Nephron progenitor cell (in vitro differentiated cells): ENCODE measurements around the gene LDHB.
"Not testable (repeated sequence)": the region's sequence is repeated elsewhere in the genome, so short reads cannot be mapped to it uniquely, and the experiment has no call there.

ENCODE experiments used
- DNase-seq: peaks from one replicate; pipeline ENCODE4 v3.0.0; 2021
- H3K27ac Mint-ChIP-seq: 2 replicates; pipeline ENCODE4 v1.8.0; 2021; ENCODE audit warnings: mild to moderate bottlenecking, moderate library complexity, mixed read lengths
- H3K27me3 Mint-ChIP-seq: 2 replicates; pipeline ENCODE4 v1.8.0; 2021; ENCODE audit warnings: mild to moderate bottlenecking, low read depth, mixed read lengths; ENCODE audit not compliant: poor library complexity
- H3K36me3 Mint-ChIP-seq: 2 replicates; pipeline ENCODE4 v1.8.0; 2021; ENCODE audit warnings: low read depth, mixed read lengths
- H3K4me1 Mint-ChIP-seq: 2 replicates; pipeline ENCODE4 v1.8.0; 2021; ENCODE audit warnings: mixed read lengths
- H3K4me3 Mint-ChIP-seq: 2 replicates; pipeline ENCODE4 v1.8.0; 2021; ENCODE audit warnings: mild to moderate bottlenecking, moderate library complexity, mixed read lengths
- H3K9me3 Mint-ChIP-seq: 2 replicates; pipeline ENCODE4 v1.8.0; 2021; ENCODE audit warnings: mild to moderate bottlenecking, moderate library complexity, mixed read lengths
- TF ChIP-seq, protein P1 (sequence below): fragments of 200-600 bp; sonication (generic); IDR thresholded peaks from 2 replicates; pipeline ENCODE4 v1.5.0; 2021; ENCODE audit warnings: antibody characterized with exemption

Gene LDHB

DNA sequence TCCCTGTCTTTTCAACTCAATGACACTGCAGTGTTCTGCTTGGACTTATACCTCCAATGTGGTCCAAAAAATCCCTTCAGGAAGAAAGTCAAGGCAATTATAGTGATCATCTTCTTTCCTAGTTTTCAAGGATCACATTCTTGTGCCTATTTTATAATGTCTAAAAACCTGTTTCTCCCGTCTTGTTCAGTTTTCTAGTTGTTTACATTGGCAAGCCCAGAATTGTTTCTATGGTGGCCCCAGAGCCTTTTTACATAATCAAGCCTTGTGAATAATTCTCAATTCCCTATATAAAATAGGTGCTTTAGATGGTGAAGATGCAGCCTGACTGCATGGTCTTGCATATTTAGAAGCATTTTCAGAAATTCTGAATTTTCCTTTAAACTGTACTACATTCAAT is 14.5 kb upstream of the LDHB start:
- H3K27ac Mint-ChIP-seq: no peak overlapping the region
- H3K4me3 Mint-ChIP-seq: no peak overlapping the region
- no peaks in the 10 kb centered on the region for H3K27me3 Mint-ChIP-seq
- no peaks in the 10 kb centered on the region for H3K36me3 Mint-ChIP-seq
- H3K9me3 Mint-ChIP-seq: peaks cover 5% of the 10 kb centered on the region
- DNase-seq: no peak
- H3K4me1 Mint-ChIP-seq: peaks cover 7% of the 10 kb centered on the region
- TF ChIP-seq, protein P1, sequence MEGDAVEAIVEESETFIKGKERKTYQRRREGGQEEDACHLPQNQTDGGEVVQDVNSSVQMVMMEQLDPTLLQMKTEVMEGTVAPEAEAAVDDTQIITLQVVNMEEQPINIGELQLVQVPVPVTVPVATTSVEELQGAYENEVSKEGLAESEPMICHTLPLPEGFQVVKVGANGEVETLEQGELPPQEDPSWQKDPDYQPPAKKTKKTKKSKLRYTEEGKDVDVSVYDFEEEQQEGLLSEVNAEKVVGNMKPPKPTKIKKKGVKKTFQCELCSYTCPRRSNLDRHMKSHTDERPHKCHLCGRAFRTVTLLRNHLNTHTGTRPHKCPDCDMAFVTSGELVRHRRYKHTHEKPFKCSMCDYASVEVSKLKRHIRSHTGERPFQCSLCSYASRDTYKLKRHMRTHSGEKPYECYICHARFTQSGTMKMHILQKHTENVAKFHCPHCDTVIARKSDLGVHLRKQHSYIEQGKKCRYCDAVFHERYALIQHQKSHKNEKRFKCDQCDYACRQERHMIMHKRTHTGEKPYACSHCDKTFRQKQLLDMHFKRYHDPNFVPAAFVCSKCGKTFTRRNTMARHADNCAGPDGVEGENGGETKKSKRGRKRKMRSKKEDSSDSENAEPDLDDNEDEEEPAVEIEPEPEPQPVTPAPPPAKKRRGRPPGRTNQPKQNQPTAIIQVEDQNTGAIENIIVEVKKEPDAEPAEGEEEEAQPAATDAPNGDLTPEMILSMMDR: no peak

DNA sequence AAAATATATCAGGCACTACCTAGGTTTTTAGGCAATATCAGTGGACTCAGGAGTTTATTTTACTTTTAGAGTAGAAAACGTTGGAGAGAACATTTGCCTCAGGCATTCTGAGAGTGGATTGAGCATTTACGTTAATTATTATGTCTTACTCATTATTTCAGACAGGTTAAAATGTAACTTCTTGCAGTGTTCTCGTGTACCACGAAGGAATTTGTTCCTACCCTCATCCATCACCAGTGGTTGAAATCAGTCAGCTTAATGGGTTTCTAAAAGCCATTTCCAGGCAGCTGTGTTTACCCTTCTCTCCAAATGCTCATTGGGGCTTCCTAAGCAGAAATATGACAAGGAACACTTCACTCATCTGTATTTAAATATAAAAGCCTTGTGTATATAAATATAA is 9.1 kb upstream of the LDHB start:
- DNase-seq: no peak
- H3K36me3 Mint-ChIP-seq: no peaks in the 10 kb centered on the region
- TF ChIP-seq, protein P1: no peak
- H3K9me3 Mint-ChIP-seq: peaks cover 8% of the 10 kb centered on the region
- no peak overlapping the region for H3K27ac Mint-ChIP-seq
- H3K4me1 Mint-ChIP-seq: peaks cover 20% of the 10 kb centered on the region
- H3K4me3 Mint-ChIP-seq: no peak overlapping the region
- peaks cover 4% of the 10 kb centered on the region for H3K27me3 Mint-ChIP-seq

DNA sequence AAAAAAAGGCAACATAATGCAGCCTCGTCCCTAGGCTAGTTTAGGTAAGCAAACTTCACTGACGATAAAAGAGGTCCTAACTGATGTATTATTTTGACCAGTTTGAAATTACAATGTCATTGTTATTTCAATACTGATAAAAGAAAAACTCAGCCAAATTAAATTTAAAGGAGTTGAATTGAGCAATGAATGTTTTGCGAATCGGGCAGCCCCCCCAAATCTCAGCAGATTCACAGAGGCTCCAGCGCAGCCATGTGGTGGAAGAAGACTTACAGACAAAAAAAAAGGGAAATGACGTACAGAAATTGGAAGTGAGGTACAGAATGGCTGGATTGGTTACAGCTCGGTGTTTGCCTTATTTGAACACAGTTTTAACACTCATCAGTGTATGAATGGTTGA is 8.2 kb upstream of the LDHB start:
- Mint-ChIP-seq H3K4me1 (peaks cover 20% of the 10 kb centered on the region), H3K9me3 (peaks cover 10% of the 10 kb centered on the region), H3K4me3 (no peak overlapping the region), H3K27ac (no peak overlapping the region), H3K36me3 (no peaks in the 10 kb centered on the region), H3K27me3 (peaks cover 4% of the 10 kb centered on the region)
- DNase-seq: no peak
- TF ChIP-seq, protein P1: no peak

DNA sequence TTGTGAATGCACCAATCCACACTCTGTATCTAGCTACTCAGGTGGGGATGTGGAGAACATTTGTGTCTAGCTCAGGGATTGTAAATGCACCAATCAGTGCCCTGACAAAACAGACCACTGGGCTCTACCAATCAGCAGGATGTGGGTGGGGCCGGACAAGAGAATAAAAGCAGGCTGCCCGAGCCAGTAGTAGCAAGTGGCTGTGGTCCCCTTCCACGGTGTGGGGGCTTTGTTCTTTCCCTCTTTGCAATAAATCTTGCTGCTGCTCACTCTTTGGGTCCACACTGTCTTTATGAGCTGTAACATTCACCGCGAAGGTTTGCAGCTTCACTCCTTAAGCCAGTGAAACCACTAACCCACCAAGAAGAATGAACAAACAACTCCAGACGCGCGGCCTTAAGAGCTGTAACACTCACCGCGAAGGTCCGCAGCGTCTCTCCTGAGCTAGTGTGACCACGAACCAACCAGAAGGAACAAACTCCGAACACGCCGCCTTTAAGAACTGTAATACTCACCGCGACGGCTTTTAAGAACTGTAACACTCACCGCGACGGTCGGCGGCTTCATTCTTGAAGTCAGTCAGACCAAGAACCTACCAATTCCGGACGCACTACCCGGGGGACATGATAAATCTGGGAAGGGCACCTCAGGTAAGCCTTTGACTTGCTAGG is 4.6 kb upstream of the LDHB start:
- DNase-seq: no peak
- Mint-ChIP-seq H3K4me1 (peaks cover 15% of the 10 kb centered on the region), H3K9me3 (peaks cover 17% of the 10 kb centered on the region), H3K4me3 (no peak overlapping the region), H3K27me3 (peaks cover 4% of the 10 kb centered on the region), H3K36me3 (no peaks in the 10 kb centered on the region), H3K27ac (no peak overlapping the region)
- TF ChIP-seq, protein P1: no peak

DNA sequence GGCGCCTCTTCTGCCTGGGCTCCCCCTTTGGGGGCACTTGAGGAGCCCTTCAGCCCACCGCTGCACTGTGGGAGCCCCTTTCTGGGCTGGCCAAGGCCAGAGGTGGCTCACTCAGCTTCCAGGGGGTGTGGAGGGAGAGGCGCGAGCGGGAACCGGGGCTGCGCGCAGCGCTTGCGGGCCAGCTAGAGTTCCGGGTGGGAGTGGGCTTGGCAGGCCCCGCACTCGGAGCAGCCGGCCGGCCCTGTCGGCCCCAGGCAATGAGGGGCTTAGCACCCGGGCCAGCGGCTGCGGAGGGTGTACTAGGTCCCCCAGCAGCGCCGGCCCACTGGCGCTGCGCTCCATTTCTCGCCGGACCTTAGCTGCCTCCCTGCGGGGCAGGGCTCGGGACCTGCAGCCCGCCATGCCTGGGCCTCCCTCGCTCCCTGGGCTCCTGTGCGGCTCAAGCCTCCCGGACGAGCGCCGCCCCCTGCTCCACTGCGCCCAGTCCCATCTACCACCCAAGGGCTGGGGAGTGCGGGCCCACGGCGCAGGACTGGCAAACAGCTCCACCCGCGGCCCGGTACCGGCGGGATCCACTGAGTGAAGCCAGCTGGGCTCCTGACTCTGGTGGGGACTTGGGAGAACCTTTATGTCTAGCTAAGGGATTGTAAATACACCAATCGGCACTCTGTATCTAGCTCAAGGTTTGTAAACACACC is 3.9 kb upstream of the LDHB start:
- not testable (repeated sequence) for H3K27me3 Mint-ChIP-seq, DNase-seq, H3K4me1 Mint-ChIP-seq, H3K4me3 Mint-ChIP-seq, H3K36me3 Mint-ChIP-seq, H3K27ac Mint-ChIP-seq
- peaks cover 17% of the 10 kb centered on the region for H3K9me3 Mint-ChIP-seq

DNA sequence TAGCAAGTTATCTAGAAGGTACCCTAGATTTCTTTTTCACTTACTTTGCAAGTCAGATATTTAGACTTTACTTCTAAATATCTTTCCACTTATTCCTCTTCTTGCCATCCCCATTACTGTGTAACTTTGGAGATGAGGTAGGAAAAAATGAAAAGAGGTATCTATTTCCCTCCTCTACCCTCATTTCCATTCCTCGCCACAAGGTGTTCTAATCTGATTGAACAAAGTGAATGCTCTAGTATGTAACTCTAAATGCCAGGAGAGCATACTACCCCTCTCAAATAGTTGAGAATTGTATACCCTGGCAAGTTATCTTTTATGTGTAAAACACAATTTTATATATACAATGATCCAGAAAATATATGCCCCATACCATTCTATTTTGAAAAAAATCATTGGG is 1.7 kb upstream of the LDHB start:
- Mint-ChIP-seq H3K36me3 (peaks cover 11% of the 10 kb centered on the region), H3K4me3 (no peak overlapping the region), H3K27ac (no peak overlapping the region), H3K4me1 (peaks cover 20% of the 10 kb centered on the region), H3K27me3 (no peaks in the 10 kb centered on the region), H3K9me3 (peaks cover 17% of the 10 kb centered on the region)
- DNase-seq: no peak
- TF ChIP-seq, protein P1: peak; percentile 11
